Fibroblast of peridontal ligament (primary cell): Measurements from ENCODE around the gene CENPS.
"Not testable (repeated sequence)": the region's sequence is repeated elsewhere in the genome, so short reads cannot be mapped to it uniquely, and the experiment has no call there.

Experiments used
- DNase-seq: peaks from one replicate; pipeline ENCODE4 v3.0.0-alpha.2; 2010; ENCODE audit errors: extremely low read depth

The CENPS gene

GRCh38 chr1:10430216-10431069 is at the start of gene CENPS:
TSS of gene CENPS (plus strand) at chr1:10430433. CDS start at chr1:10430518, 85 bp downstream.
- peak; percentile 79 for DNase-seq

GRCh38 chr1:10380594-10381275 is 49.5 kb upstream of the CENPS start:
- DNase-seq = peak; percentile 92

GRCh38 chr1:10383630-10384029 is 46.6 kb upstream of the CENPS start:
- DNase-seq = no peak

- DNase-seq = no peak
These were observed 46.0 kb upstream of the CENPS start for GRCh38 chr1:10384219-10384618.

GRCh38 chr1:10386761-10387676 is 43.2 kb upstream of the CENPS start:
- DNase-seq = no peak

GRCh38 chr1:10387677-10388386 is 42.4 kb upstream of the CENPS start:
- peak; percentile 93 for DNase-seq

GRCh38 chr1:10388387-10388715 is 41.9 kb upstream of the CENPS start:
- DNase-seq = no peak

- no peak for DNase-seq
These were observed 40.8 kb upstream of the CENPS start for GRCh38 chr1:10389271-10389973.

- no peak for DNase-seq
These were observed 33.4 kb upstream of the CENPS start for GRCh38 chr1:10396870-10397269.

- DNase-seq = peak; percentile 29
These were observed 31.9 kb upstream of the CENPS start for GRCh38 chr1:10398278-10398733.

GRCh38 chr1:10398734-10399443 is 31.3 kb upstream of the CENPS start, which contains the start of gene PGD:
TSS of gene PGD (plus strand) at chr1:10399064. CDS start at chr1:10399118, 54 bp downstream.
- peak; percentile 96 for DNase-seq

- DNase-seq = peak; percentile 43
These were observed 30.7 kb upstream of the CENPS start for GRCh38 chr1:10399444-10399941.

GRCh38 chr1:10400013-10400412 is 30.2 kb upstream of the CENPS start:
- DNase-seq = no peak

GRCh38 chr1:10401281-10401680 is 29.0 kb upstream of the CENPS start:
- peak; percentile 32 for DNase-seq

GRCh38 chr1:10402729-10403274 is 27.4 kb upstream of the CENPS start:
- no peak for DNase-seq

- DNase-seq = no peak
These were observed 23.0 kb upstream of the CENPS start for GRCh38 chr1:10407201-10407600.

GRCh38 chr1:10415211-10415930 is 14.9 kb upstream of the CENPS start:
- peak; percentile 78 for DNase-seq

GRCh38 chr1:10415967-10416366 is 14.3 kb upstream of the CENPS start:
- DNase-seq = not testable (repeated sequence)

- DNase-seq = not testable (repeated sequence)
These were observed 11.5 kb upstream of the CENPS start for GRCh38 chr1:10418741-10419140.
